Activated naive CD4-positive, alpha-beta T cell treated with Interleukin-2 at 50 U/mL for 16 hours (primary cell): ENCODE results near the gene PRCC.
A peak's percentile ranks its signal among the peaks of the same experiment; 100 is the strongest.

Source experiments
- DNase-seq: peaks from one replicate; pipeline ENCODE4 v3.0.0-alpha.2; 2020

Gene PRCC

DNA sequence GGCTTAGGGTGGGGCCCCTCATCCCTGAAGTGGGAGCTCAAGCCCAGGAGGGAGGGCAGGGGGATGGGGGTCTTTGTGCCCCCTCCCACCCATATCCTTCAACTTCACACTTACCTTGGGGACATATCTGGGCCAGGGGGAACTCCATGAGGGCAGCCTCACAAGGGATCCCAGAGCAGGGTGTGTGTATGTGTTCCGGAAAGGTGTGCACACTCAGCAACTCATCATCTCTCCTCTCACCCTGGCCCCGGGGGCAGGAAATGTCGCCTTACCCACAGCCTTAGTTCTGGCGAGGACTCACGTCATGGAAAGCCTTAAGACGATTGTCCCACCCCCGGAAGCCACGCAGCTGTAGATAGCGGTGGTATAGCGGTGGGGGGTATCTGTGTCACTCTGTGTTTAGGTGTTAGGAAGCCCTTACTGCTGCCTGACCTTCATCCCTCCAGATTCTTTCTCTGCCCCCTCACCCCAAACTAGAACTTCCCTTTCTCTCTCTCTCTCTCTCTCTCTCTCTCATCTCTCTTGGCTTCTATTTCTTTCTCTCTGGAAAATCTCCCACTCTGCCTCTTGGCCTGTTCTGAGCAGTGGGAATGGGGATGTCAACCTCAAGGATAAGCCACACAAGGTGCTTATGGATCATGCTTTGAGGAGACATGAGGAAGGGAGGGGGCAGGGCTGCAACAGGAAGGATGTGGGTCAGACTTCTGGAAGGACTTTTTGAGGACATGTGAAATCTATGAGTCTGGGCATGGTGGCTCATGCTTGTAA is 49.4 kb downstream of the PRCC start, which contains the start of gene SH2D2A:
Gene SH2D2A (minus strand): TSS at position 288 of the 768 bp plus-strand sequence. CDS start 140 bp downstream, at position 148.
- DNase-seq: peak; percentile 94

DNA sequence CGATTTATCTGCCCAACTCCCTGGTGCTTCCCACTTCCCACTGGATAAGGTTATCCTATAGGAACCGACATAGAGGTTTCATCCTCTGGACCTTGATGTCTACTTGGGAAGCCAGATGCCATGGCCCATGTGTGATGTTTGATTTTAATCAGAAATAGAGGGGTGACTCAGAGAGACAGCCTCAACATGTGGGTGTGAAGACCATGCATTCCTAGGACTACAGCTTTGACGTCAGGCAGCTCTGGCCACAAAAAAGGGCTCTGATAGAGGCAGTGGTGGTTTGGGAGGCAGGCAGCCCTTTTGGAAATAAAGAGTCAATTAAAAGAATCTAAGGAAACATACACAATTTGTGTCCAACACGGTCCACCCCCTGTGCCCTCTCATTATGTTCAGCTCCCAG is 54.5 kb downstream of the PRCC start:
- DNase-seq: peak; percentile 38

DNA sequence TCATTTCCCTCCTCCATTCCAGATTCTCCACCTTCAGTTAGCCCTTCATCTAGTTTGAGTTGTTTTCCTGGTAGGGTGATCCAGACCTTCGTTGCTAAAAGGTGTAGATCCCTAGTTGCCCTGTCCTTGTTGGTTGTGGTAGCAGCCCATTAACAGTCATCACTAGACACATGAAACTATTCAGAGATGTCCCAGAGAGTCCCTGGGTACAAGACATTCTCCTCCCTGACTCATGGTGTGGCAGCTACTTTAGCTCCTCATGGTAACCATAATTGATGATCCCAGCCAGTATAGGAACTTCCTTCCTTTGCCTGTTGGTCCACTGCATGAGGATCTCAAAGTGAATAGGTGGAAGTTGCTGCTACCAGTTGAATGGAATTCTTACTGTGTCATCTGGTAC is 55.3 kb downstream of the PRCC start:
- no peak for DNase-seq

DNA sequence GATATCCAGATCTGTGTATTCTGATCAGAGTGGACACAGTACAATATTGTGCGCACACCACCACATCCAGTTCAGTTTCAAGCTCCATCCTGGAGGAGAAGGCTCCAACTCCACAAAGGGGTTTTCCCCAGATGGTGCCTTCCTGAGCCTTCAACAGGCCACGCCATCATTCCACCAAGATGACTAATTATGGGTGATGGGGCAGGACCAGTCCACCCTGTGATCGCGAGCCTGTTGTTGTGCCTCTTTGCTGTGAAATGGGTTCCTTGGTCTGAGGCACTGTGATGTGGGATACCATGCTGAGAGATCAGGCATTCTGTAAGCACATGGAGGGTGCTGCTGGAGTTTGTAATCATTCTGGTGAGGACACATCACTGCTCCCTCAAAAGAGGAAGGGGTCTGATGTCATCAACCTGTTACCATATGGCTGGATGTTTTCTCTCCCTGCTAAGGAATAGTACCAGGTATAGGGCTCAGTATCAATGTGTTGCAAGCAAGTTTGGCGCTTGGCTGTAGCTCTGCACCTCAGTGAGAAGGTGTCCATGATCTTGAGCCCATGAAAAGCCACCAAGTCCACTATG is 56.0 kb downstream of the PRCC start:
- no peak for DNase-seq

DNA sequence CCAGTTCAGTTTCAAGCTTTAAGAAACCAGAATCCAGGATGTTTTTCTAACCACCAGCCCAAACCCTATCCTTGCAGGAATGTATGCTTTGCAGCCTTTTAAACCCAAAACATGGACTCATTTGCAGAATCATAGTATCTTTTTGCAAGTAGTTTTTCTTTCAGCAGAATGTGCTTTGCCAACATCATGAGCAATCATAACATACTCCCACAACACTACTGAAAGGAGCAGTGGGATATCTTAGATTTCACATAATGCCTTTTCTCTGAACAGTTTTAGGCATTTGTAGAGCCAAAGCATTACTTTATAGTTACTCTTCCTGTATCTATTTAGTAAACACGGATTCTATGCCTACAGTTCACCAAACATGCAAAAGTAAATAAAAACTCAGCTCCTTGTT is 59.3 kb downstream of the PRCC start:
- no peak for DNase-seq

DNA sequence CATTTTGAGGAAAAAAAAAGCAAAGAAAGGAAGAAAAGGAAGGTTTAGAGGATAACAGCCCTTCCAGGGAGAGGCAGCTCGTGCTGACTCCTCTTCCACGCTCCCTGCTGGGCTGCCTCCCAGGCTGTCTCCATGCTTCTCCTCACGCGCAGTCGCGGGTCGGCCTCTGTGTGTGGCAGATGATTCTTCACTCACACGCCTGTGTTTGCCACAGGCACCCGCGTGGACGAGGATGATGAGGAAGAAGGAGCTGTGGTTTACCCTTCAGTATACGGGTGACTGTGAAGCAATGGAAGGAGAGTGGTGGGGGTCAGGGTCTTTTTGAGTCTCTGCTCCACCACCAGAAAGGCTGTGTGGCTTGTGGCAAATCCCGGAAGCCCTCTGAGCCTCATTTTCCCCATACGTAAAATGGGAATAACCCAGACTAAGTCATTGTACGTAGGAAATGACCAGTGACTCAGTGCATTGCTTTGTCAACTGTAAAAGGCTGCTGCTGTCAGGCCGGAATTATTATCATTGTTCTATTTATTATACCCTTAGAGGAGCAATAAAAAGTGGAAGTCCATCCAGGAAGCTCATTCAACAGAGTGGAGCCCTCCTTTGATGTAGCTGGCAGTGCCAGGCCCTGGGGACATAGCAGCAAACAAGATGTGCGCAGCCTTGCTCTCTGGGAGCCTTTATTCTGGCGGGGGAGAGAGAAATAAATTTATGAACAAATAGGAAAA is 61.2 kb downstream of the PRCC start:
- DNase-seq: no peak

DNA sequence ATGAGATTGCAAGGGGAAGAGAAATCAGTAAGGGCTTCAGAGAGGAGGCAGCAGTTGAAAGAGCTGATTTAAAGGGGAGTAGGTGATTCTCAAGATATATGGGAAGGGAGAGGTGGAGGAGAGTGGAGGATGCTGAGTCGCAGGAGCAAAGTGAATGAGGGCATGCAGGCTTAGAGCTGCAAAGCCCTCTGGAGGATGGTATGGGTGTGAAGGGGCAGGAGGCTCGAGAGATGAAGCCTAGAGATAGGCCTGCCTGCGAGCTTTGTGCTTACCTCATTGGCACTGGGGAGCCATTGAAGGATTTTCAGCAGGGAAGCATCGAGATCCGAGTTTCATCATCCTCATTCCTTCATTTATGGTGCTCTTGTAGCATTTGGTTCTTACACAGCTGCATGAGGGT is 65.1 kb downstream of the PRCC start:
- DNase-seq: no peak

DNA sequence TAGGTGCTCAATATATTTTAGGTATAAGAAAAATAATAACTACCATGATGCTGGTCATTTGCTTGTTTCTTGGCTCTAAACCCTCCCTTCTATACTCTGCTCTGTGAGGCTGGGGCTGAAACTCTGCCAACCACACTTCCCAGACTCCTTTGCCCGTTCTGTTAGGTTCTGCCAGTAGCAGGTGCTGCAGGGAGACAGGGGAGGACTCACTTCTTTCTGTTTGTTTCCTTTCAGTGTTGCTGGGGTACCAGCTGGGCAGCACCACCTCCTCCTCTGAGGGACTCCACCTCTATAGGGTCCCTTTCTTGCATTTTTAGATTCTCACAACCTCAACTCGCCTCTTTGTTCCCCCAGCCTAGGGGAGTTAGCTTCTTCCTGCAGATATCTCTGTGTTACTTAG is 66.3 kb downstream of the PRCC start:
- DNase-seq: no peak

DNA sequence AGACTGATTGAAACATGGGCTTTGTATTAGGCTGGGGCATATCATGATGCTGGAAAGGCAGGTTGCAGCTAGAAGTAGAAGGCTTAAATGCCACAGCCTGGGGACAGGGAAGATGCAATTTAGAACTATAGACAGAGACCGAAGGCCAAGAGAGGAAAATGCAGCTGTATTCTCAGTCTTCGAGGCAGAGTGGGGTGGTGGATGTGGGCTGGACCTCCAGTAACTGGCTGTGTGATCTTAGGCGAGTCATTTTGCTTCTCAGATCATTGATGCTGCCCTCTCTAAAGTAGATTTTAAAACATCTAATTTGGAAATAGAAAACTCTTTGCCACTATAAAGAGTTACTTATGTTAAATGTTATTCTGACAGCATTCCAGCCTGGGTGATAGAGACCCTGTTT is 67.0 kb downstream of the PRCC start:
- no peak for DNase-seq

DNA sequence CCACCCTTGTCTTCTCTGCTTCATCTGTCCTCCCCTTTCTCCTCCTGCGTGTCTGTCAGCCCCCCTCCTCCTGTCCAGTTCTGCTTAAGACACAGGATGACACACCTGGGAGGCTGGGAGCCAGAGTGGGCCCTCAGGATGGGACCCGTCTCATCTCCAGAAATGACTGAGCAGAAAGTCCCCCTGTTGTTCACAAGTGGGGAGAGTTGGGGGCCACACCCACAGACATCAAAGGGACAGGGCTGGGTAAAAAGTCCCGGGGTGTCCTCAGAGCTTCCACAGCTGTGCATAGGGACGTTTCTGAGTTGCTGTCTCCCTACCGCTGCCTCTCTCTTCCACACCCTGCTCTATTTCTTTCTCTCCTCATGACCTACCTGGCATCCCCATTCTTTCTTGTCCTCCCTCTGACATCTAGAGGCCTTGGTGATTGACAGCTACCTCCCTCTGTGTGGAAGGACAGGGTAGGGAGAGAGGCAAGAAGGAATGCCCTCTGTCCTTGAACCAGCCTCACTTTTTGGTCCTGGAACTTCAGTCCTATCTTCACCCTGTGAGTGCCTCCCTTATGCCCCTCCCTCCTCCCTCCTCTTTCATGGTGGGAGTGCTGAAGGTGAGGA is 68.8 kb downstream of the PRCC start:
- DNase-seq: peak; percentile 51

DNA sequence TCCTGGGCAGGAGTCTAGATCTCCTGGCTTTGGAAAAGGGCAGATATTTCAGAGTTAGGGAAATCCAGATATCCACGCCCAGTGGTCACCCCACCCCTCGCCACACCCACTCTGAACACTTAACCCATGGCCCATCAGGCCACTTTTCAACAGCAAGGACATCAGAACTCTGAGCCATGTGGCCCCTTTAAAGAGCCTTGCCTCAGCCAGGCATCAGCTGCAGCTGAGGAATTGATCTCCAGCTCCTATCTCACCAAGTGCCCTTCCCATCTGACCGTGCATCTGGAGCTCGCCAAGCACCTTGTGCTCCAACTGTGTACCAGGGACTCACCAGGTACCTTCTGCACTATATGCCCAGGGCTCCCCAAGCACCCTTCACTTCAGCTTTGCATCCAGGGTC is 69.6 kb downstream of the PRCC start:
- DNase-seq: no peak

DNA sequence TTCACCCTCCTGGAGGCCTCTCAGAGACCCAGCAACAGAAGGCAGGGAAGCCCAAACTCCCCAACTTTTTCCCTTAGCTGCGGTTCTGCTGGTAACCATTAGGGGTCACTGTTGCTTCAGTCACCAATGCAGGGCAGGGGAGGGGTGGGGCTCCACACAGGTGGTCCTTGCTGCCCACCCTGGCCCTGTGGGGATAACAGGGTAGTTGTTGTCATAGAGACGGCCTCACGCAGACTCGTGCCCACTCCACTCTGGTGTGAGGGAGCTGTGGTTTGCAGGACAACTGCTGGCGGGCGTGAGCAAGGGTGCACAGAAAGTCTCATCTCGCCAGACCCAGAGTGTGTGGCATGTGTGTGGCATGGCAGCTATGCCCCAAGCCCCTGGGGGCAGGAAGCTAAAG is 71.6 kb downstream of the PRCC start:
- DNase-seq: peak; percentile 45

DNA sequence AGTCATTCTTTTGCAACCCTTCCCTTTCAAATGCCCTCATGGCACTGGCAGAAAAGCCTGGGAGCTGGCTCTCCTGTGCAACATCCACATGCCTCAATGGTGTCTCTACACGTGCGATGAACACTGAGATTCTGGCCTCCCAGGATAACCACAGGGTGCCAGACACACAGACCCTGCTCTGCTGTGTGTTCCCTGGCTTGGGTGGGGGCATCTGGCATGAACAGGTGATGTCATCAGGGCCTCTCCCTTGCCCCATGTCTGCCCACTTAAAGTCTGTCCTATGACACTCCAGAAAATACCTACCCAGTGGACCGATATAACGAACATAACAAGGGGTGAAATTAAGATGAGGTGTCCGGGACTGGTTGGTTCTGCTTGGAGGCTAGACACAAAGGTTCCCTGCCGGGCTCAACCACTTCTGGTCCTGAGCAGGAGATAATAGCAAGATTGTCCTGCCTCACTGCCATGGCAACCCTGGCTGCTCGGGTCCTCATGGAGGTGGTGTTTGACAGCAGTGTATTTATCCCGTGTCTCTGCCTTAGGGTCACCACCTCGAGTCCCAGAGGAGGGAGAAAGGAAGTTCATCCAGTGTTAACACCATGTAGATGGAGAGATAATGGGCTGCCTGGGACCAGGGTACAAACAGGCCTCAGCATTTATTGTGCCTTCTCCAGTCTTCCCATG is 72.2 kb downstream of the PRCC start:
- no peak for DNase-seq

DNA sequence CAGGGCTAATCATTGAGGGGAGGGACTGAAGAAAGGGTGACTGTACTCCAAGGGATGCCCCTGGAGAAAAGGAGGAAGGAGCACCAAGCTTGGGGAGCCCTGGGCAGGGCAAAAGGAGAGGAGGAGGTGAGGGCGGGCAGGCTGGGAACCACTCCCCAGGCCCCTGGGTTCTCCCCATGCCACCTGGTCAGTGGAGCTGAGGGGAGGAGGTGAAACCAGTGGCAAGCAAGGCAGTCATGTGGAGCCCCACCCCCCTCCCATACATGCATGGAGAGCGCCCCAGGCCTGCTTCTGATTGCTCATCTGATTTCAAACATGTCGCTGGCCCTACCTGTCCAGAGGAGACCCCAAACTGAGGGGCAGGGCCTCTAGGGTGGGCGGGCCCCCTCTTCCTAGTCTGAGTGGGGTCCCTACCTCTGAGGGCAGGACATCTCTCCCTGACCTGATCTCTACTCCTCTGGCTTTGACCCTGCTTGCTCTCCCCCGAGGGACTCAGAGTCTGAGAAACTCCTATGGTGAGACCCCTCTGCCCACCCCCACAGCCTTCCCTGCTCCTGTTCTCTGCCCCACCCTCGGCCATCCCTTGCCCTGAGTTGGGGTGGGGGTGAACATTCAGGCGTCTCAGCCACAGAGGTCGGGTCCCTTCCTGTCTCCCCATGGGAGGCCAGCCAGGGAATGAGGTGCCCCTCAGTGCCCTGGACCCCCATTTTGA is 73.0 kb downstream of the PRCC start:
- DNase-seq: no peak

DNA sequence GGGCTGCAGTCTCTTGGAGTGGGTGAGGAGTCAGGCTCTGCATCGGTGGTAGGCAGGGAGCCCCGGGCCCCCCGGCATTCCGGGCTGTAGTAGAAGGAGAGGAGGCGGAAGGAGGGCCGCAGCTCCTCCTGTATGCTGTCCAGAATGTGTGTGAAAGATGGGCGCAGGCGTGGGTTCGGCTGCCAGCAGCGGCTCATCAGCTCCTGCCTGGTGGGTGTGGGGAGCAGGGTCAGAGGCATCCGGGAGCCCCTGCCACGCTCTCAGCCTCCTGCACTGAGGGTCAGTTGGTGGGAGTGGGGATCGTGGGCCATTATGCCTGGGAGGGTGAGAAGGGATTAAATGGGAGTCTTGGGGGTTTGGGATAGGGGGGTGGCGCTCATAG is 73.6 kb downstream of the PRCC start:
- no peak for DNase-seq

DNA sequence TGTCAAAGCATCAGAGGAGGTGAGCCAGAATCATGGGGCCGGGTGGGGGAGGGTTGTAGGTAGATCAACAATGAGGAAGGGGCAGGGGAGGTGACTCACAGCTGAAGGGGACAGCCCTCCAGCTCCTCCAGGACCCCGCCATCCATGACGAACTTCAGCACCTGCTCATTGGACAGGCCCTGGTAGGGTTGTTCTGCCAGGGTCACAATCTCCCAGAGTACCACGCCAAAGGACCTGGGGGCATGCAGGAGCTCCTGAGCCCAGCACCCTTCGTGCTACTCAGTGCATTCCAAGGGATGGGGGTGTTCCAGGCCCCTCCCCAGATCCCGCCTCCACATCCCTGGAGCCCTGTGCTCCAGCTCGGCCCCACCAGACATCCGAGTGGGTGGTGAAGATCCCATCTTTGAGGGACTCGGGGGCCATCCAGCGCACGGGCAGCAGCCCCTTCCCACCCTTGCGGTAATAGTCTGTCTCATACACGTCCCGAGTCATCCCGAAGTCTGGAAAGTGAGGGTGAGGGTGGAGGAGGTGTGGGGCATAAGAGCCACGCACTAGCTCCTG is 74.0 kb downstream of the PRCC start:
- no peak for DNase-seq

DNA sequence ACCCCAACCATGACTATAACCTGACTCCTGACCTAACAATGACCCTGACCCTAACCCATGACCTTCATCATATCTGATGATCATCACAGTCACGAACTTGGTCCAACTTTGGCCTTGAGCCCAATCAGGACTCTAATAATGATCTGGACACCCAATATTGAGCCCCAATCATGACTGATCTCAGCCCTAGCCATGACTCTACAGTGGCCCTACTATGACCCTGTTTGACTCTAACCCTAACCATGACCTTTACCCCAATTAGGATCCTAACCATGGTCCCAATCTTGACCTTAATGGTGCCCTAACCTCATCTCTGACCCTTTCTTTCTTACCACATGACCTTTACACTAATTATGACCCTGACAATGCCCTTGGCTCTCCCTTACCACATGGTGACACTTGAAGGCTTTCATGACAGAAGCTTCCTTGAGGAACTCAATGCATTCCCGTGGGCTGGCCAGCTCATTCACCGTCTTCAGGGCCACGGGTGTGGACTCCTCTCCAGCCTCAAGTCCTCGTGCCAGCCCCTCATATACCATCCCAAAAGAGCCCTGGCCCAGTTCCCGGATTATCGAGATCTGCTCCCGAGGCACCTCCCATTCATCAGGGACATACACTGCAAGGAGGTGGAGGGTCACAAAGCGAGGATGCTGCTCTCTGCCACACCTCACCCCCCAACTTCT is 75.4 kb downstream of the PRCC start:
- DNase-seq: no peak

DNA sequence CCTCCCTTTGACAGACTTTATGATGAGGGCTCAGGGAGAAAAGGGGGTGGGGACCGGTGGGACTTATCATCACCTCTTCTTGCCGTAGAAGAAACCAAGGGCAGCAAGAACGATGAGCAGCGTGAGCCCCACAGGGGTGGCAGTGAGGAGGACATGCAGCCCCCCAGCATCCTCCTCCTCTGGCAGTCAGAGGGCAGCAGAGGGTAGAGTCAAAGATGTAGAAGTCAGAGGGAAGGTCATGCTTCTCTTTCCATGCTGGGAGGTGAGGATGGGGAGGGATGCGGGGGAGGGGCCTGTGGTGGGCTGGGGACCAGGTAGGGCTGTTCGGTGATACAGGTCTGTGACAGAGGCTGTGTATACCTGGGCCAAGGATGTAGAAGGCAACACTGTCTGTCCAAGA is 76.8 kb downstream of the PRCC start:
- no peak for DNase-seq

DNA sequence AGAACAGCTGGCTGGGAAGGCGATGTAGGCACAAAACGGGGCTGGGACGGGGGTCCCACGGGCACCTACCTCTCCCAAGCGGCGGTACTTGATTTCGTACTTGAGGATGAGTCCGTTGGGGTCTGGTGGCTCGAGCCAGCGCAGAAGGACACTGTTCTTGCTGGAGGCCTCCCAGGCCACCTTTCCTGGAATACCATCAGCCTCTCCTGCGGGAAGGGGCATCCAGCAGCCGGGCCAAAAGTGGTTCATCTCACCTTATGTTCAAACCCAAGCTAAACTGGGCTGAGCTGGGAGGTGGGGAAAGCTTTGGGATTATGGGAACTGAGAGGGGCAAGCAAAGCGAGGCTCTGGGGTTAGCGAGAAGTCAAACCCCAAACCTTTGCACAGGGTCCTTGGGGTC is 77.3 kb downstream of the PRCC start:
- DNase-seq: no peak

DNA sequence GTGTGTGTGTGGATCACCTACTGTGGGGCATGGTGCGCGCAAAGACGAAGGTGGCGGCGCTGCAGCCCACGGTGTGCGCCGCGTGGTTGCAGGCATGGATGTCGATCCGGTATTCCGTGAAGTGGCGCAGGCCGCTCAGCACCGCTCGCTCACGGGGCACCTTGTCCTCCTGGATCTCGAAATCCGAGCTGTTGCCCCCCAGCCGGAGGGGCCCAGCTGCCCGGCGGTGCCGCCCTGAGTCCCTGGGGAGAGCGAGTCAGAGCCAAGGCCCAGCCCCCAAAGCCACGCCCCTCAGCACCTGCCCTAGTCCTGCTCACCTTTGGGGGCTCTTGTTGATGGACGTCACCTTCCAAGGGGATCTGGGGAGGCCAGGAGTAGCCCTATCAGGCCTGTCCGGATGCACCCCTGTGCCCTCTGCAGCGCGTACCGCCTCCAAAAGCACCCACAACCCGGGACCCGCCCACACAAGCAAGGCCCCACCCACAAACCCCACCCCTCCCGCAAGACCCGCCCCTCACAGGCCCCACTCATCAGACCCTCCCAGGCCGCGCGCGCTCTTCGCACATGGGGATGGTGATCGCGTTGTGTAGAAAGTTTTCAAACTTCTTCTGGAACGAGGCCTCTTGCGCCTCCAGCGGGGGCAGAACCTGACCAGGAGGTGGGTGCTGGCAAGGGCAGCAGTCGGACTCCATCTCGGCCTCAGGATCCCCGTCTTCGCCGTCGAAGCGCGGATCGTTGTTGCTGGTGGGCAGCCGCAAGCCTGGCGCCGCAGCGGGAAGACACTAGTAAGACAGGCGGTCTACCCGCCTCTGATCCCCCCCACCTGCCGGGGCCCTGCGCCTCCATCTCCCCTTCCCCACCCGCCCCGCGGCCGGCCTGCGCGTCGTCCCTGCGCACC is 78.0 kb downstream of the PRCC start:
- peak; percentile 26 for DNase-seq
